Ectodermal cell (in vitro differentiated cells): ENCODE measurements around the gene CCR5. TPM values are rescaled to one million over a fixed set of nuclear protein-coding genes. Genes with fewer than 3 reads are reported as not detected.
"Not testable (repeated sequence)": the region's sequence is repeated elsewhere in the genome, so short reads cannot be mapped to it uniquely, and the experiment has no call there.

Source experiments
- H3K27ac ChIP-seq: 2 replicates; pipeline ENCODE4 v1.7.0; 2013; ENCODE audit warnings: mild to moderate bottlenecking, low read depth, low read length; ENCODE audit not compliant: insufficient read depth, poor library complexity, severe bottlenecking
- H3K27me3 ChIP-seq: 2 replicates; pipeline ENCODE4 v1.7.0; 2013; ENCODE audit warnings: mild to moderate bottlenecking, low read length; ENCODE audit not compliant: insufficient read depth, control insufficient read depth, poor library complexity, severe bottlenecking
- H3K36me3 ChIP-seq: one replicate; pipeline ENCODE4 v1.7.0; 2013; ENCODE audit warnings: low read length; ENCODE audit not compliant: control insufficient read depth, insufficient read depth
- H3K4me1 ChIP-seq: one replicate; pipeline ENCODE4 v1.7.0; 2013; ENCODE audit warnings: low read length; ENCODE audit not compliant: control insufficient read depth, insufficient read depth
- H3K4me3 ChIP-seq: 2 replicates; pipeline ENCODE4 v1.7.0; 2013; ENCODE audit warnings: low read depth, low read length, control low read depth; ENCODE audit not compliant: insufficient read depth
- H3K9me3 ChIP-seq: 2 replicates; pipeline ENCODE4 v1.7.0; 2013; ENCODE audit warnings: mild to moderate bottlenecking, low read length, moderate library complexity; ENCODE audit not compliant: control insufficient read depth
- WGBS, 2 experiments: methylation state at CpG; one replicate each; pipeline ENCODE4 v1.1.7; 2013; ENCODE audit warnings: missing lambda C conversion rate in 2 of 2; 5-methylcytosine and 5-hydroxymethylcytosine counted together
- polyA plus RNA-seq, 4 experiments: library from polyadenylated mRNA; stranded (reverse); fragments of 50-300 nt; gene quantifications; one replicate each; pipeline ENCODE4 v1.2.3, GENCODE V29; 2013

The CCR5 gene
- not detected for polyA plus RNA-seq (2013, experiment 1 of 4)
- polyA plus RNA-seq (2013, experiment 2 of 4) = not detected
- polyA plus RNA-seq (2013, experiment 3 of 4) = not detected
- polyA plus RNA-seq (2013, experiment 4 of 4) = not detected

GRCh38 chr3:46370839-46371518 is at the start of gene CCR5:
CCR5 (plus strand) TSS chr3:46370946; CDS start chr3:46372903, 1,957 bp downstream.
- no peaks in the 10 kb centered on the region for H3K9me3 ChIP-seq
- 88 to 98% methylated on average over 3 of the region's 5 CpGs for WGBS, 2 experiments
- no peaks in the 10 kb centered on the region for H3K36me3 ChIP-seq
- H3K27me3 ChIP-seq = no peaks in the 10 kb centered on the region
- no peaks in the 10 kb centered on the region for H3K4me1 ChIP-seq
- no peak within 1 kb of the TSS for H3K27ac ChIP-seq
- no peak within 1 kb of the TSS for H3K4me3 ChIP-seq

- H3K4me3 ChIP-seq = no peak overlapping the region
- H3K4me1 ChIP-seq = no peaks in the 10 kb centered on the region
- WGBS, 2 experiments = 83 to 94% methylated on average over 1 of the region's 1 CpG
- H3K36me3 ChIP-seq = no peaks in the 10 kb centered on the region
- no peaks in the 10 kb centered on the region for H3K9me3 ChIP-seq
- no peak overlapping the region for H3K27ac ChIP-seq
- no peaks in the 10 kb centered on the region for H3K27me3 ChIP-seq
Measured at GRCh38 chr3:46321461-46322104, 49.2 kb upstream of the CCR5 start.

- 77 to 90% methylated on average over 2 of the region's 2 CpGs for WGBS, 2 experiments
- no peaks in the 10 kb centered on the region for H3K9me3 ChIP-seq
- H3K4me3 ChIP-seq = no peak overlapping the region
- H3K27me3 ChIP-seq = no peaks in the 10 kb centered on the region
- no peaks in the 10 kb centered on the region for H3K36me3 ChIP-seq
- no peaks in the 10 kb centered on the region for H3K4me1 ChIP-seq
- H3K27ac ChIP-seq = no peak overlapping the region
Measured at GRCh38 chr3:46324036-46324435, 46.7 kb upstream of the CCR5 start.

DNA sequence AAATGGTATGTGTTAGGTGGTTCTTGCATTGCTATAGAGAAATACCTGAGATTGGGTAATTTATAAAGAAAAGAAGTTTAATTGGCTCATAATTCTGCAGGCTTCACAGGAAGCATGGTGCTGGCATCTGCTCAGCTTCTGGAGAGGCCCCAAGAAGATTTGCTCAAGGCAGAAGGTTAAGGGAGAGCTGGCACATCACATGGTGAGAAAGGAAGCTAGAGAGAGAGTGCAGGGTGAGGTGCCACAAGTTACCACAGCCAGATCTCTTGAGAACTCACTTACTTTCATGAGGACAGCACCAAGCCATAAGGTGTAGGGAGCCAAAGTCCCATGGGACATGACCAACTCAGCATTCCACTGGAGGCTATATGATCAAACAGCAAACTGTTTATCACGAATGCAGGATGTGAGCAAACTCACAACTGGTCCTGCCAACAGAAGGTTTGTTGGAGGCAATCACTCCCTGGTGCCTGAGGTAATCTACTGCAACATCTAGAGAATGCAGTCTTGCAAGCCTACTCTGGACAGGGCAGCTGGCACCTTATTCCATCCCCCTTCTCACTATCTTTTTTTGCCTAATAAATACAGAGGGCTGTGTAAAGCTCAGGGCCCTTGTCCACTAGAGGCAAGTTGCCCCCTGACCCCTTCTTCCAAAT is 45.0 kb upstream of the CCR5 start:
- Histone ChIP-seq H3K27ac (no peak overlapping the region), H3K4me3 (no peak overlapping the region), H3K36me3 (no peaks in the 10 kb centered on the region), H3K4me1 (no peaks in the 10 kb centered on the region), H3K27me3 (no peaks in the 10 kb centered on the region), H3K9me3 (no peaks in the 10 kb centered on the region)
- WGBS, 2 experiments = 86 to 92% methylated on average over 1 of the region's 1 CpG

- H3K27me3 ChIP-seq, H3K4me1 ChIP-seq, H3K4me3 ChIP-seq, H3K36me3 ChIP-seq, H3K27ac ChIP-seq, H3K9me3 ChIP-seq: not testable (repeated sequence)
- 94% methylated on average over 3 of the region's 3 CpGs for WGBS, 2 experiments
Measured at GRCh38 chr3:46330676-46331075, 40.1 kb upstream of the CCR5 start.

DNA sequence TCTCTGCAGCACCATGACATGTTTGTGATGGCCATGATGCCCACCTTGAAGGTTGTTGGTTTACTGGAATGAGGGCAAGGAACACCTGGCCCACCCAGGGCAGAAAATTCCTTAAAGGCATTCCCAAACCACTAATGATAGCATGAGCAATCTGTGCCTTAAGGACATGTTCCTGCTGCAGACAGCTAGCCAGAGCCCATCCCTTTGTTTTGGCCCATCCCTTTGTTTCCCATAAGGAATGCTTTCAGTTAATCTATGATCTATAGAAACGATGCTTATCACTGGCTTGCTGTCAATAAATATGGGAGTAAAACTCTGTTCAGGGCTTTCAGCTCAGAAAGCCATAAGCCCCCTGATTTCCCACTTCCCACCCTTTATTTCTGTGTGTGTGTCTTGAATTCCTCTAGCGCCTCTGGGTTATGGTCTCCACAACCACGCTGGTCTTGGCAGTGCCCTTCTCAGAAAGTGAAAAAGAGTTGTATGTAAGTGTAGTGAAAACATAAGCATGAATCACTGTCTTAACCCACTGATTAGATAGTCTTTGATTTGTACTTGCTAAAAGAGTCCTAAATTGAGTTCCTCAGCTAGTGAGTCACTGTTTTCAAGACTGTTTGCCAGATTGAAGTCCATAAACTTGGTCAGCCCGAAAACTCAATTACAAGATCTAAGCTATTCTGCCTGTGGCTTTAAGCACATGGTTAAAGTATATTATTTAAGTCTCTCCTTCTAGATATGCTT is 35.8 kb upstream of the CCR5 start:
- H3K27me3 ChIP-seq = no peaks in the 10 kb centered on the region
- H3K4me1 ChIP-seq = no peaks in the 10 kb centered on the region
- no peaks in the 10 kb centered on the region for H3K36me3 ChIP-seq
- H3K4me3 ChIP-seq = no peak overlapping the region
- H3K27ac ChIP-seq = no peak overlapping the region
- H3K9me3 ChIP-seq = no peaks in the 10 kb centered on the region
- 82 to 88% methylated on average over 4 of the region's 4 CpGs for WGBS, 2 experiments

GRCh38 chr3:46335541-46335940 is 35.2 kb upstream of the CCR5 start:
- 95 to 97% methylated on average over 3 of the region's 3 CpGs for WGBS, 2 experiments
- Histone ChIP-seq H3K36me3 (no peaks in the 10 kb centered on the region), H3K9me3 (no peaks in the 10 kb centered on the region), H3K27me3 (no peaks in the 10 kb centered on the region), H3K4me3 (no peak overlapping the region), H3K27ac (no peak overlapping the region), H3K4me1 (no peaks in the 10 kb centered on the region)

DNA sequence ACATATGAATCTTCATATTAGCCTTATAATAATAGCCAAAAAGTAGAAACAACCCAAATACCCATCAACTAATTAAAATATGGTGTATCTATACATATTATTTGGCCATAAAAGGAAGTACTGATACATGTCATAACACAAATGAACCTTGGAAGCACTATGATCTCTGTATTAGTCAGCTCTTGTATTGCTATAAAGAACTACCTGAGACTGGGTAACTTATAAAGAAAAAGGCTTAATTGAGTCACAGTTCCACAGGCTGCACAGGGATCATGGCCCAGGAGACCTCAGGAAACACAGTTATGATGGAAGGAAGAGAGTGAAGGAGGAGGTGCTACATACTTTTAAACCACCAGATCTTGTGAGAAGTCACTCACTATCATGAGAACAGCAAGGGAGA is 32.8 kb upstream of the CCR5 start:
- Histone ChIP-seq H3K4me3 (no peak overlapping the region), H3K27ac (no peak overlapping the region), H3K36me3 (no peaks in the 10 kb centered on the region), H3K9me3 (no peaks in the 10 kb centered on the region), H3K27me3 (no peaks in the 10 kb centered on the region), H3K4me1 (no peaks in the 10 kb centered on the region)

- H3K9me3 ChIP-seq = no peaks in the 10 kb centered on the region
- no peaks in the 10 kb centered on the region for H3K4me1 ChIP-seq
- no peak overlapping the region for H3K4me3 ChIP-seq
- H3K27me3 ChIP-seq = no peaks in the 10 kb centered on the region
- 87 to 97% methylated on average over 1 of the region's 1 CpG for WGBS, 2 experiments
- no peaks in the 10 kb centered on the region for H3K36me3 ChIP-seq
- H3K27ac ChIP-seq = no peak overlapping the region
Measured at GRCh38 chr3:46338840-46339239, 31.9 kb upstream of the CCR5 start.

DNA sequence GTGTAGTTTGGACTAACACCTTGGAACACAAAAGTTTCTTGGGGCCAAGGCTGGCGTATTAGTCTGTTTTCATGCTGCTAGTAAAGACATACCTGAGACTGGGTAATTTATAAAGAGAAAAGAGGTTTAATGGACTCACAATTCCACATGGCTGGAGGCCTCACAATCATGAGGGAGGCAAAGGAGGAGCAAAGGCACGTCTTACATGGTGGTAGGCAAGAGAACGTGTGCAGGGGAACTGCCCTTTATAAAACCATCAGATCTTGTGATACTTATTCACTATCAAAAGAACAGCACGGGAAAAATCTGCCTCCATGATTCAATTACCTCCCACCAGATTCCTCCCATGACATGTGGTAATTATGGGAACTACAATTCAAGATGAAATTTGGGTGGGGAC is 26.3 kb upstream of the CCR5 start:
- 80 to 84% methylated on average over 4 of the region's 4 CpGs for WGBS, 2 experiments
- Histone ChIP-seq H3K4me3 (no peak overlapping the region), H3K9me3 (no peaks in the 10 kb centered on the region), H3K36me3 (no peaks in the 10 kb centered on the region), H3K27ac (no peak overlapping the region), H3K27me3 (no peaks in the 10 kb centered on the region), H3K4me1 (no peaks in the 10 kb centered on the region)
